ENCODE results near the gene PLEK. TPM values are rescaled to one million over a fixed set of nuclear protein-coding genes. Genes with fewer than 3 reads are reported as not detected.

Gene PLEK
- total RNA-seq, 4 donors from 2014 or later, result 5.0 to 33.0 (median 6.8) TPM

- TF ChIP-seq EP300 (IDR thresholded peaks at IDR 0.05), result no peak
- TF ChIP-seq CTCF (IDR thresholded peaks at IDR 0.05), result no peak
- TF ChIP-seq POLR2AphosphoS5 (IDR thresholded peaks at IDR 0.05), result no peak
- TF ChIP-seq POLR2A (IDR thresholded peaks at IDR 0.05), result no peak
- no peaks in the 10 kb centered on the region for H3K9me3 ChIP-seq
- WGBS, 2 donors (ENCODE audit: low coverage in 1 of 2), result 94% methylated on average over 2 of the region's 2 CpGs; no CpG with 5 or more reads in 1 of the 2 donors
- H3K27me3 ChIP-seq, result no peaks in the 10 kb centered on the region
- no peak overlapping the region for H3K4me3 ChIP-seq
- no peaks in the 10 kb centered on the region for H3K4me1 ChIP-seq
- no peak for ATAC-seq
- no peaks in the 10 kb centered on the region for H3K36me3 ChIP-seq
- no peak overlapping the region for H3K27ac ChIP-seq
Measured at GRCh38 chr2:68413466-68413865, 48.4 kb downstream of the PLEK start.

- TF ChIP-seq CTCF (IDR thresholded peaks at IDR 0.05) (no peak), POLR2AphosphoS5 (IDR thresholded peaks at IDR 0.05) (no peak), POLR2A (IDR thresholded peaks at IDR 0.05) (no peak), EP300 (IDR thresholded peaks at IDR 0.05) (no peak)
- Histone ChIP-seq H3K27ac (no peak overlapping the region), H3K36me3 (no peaks in the 10 kb centered on the region), H3K4me1 (no peaks in the 10 kb centered on the region), H3K9me3 (no peaks in the 10 kb centered on the region), H3K27me3 (no peaks in the 10 kb centered on the region), H3K4me3 (no peak overlapping the region)
- no peak for ATAC-seq
Measured at GRCh38 chr2:68414452-68414851, 49.4 kb downstream of the PLEK start.

- no peak for TF ChIP-seq EP300 (IDR thresholded peaks at IDR 0.05)
- no peak for TF ChIP-seq POLR2AphosphoS5 (IDR thresholded peaks at IDR 0.05)
- no peak for TF ChIP-seq POLR2A (IDR thresholded peaks at IDR 0.05)
- TF ChIP-seq CTCF (IDR thresholded peaks at IDR 0.05), result no peak
- H3K36me3 ChIP-seq, result no peaks in the 10 kb centered on the region
- H3K9me3 ChIP-seq, result no peaks in the 10 kb centered on the region
- no peak overlapping the region for H3K4me3 ChIP-seq
- H3K4me1 ChIP-seq, result no peaks in the 10 kb centered on the region
- H3K27me3 ChIP-seq, result no peaks in the 10 kb centered on the region
- WGBS, 2 donors (ENCODE audit: low coverage in 1 of 2), result 62 to 76% methylated on average over 3 of the region's 3 CpGs
- no peak for ATAC-seq
- no peak overlapping the region for H3K27ac ChIP-seq
Measured at GRCh38 chr2:68414876-68415275, 49.8 kb downstream of the PLEK start.

- H3K4me3 ChIP-seq, result no peak overlapping the region
- TF ChIP-seq POLR2A (IDR thresholded peaks at IDR 0.05) (no peak), EP300 (IDR thresholded peaks at IDR 0.05) (no peak), CTCF (IDR thresholded peaks at IDR 0.05) (no peak), POLR2AphosphoS5 (IDR thresholded peaks at IDR 0.05) (no peak)
- no peak for ATAC-seq
- no peaks in the 10 kb centered on the region for H3K9me3 ChIP-seq
- H3K36me3 ChIP-seq, result no peaks in the 10 kb centered on the region
- H3K4me1 ChIP-seq, result no peaks in the 10 kb centered on the region
- H3K27ac ChIP-seq, result no peak overlapping the region
- no peaks in the 10 kb centered on the region for H3K27me3 ChIP-seq
Measured at GRCh38 chr2:68415521-68415920, 50.4 kb downstream of the PLEK start.

- no peak overlapping the region for H3K27ac ChIP-seq
- no peaks in the 10 kb centered on the region for H3K36me3 ChIP-seq
- no peak overlapping the region for H3K4me3 ChIP-seq
- no peak for TF ChIP-seq POLR2AphosphoS5 (IDR thresholded peaks at IDR 0.05)
- TF ChIP-seq EP300 (IDR thresholded peaks at IDR 0.05), result no peak
- TF ChIP-seq CTCF (IDR thresholded peaks at IDR 0.05), result no peak
- TF ChIP-seq POLR2A (IDR thresholded peaks at IDR 0.05), result no peak
- no peaks in the 10 kb centered on the region for H3K9me3 ChIP-seq
- H3K27me3 ChIP-seq, result no peaks in the 10 kb centered on the region
- WGBS, 2 donors (ENCODE audit: low coverage in 1 of 2), result 100% methylated on average over 2 of the region's 9 CpGs; no CpG with 5 or more reads in 1 of the 2 donors
- no peak for ATAC-seq
- no peaks in the 10 kb centered on the region for H3K4me1 ChIP-seq
Measured at GRCh38 chr2:68416081-68416675, 51.1 kb downstream of the PLEK start.
